Measurements from ENCODE around the gene ZDHHC23.
A peak's percentile ranks its signal among the peaks of the same experiment; 100 is the strongest.

Gene ZDHHC23, protein sequence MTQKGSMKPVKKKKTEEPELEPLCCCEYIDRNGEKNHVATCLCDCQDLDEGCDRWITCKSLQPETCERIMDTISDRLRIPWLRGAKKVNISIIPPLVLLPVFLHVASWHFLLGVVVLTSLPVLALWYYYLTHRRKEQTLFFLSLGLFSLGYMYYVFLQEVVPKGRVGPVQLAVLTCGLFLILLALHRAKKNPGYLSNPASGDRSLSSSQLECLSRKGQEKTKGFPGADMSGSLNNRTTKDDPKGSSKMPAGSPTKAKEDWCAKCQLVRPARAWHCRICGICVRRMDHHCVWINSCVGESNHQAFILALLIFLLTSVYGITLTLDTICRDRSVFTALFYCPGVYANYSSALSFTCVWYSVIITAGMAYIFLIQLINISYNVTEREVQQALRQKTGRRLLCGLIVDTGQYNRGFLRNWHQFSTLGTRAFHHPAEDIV

GRCh38 chr3:113947372-113948014 is at the start of gene ZDHHC23:
ZDHHC23 (plus strand) TSS chr3:113948013; CDS start chr3:113948803, 790 bp downstream.
- DNase-seq, result peak; percentile 71

DNA sequence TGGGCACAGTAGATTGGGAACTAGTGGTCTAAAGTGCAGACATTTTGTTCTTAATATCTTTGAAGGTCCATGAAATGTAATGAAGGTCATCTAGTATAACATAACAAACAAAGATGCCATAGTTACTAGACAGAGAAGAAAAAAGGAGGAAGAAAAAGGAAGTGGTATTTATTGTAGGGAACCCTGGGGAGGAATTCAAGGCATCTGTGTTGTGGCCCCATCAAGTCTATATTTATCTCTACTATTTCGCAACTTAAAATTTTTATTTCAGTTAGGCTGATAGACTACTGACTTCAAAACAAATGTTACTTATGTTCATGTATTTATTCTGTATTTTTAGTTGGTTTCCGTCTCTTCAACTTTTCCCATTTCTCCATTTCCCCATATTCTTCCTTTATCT is 48.9 kb upstream of the ZDHHC23 start:
- DNase-seq, result no peak

DNA sequence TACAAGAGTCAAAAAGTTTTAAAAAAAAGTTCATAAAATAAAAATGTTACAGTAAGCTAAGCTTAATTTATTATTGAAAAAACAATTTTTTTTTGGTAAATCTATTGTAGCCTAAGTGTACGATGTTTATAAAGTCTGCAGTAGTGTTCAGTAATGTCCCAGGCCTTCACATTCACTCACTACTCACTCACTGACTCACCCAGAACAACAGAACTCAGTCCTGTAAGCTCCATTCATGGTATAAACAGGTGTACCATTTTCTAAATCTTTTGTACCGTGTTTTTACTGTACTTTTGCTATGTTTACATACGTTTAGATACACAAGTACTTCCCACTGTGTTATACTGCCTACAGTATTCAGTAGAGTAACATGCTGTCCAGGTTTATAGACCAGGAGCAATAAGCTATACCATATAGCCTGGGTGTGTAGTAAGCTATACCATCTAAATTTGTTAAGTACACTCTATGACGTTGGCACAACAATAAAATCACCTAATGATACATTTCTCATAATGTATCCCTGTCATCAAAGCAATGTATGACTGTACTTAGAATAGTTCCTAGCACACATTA is 41.2 kb upstream of the ZDHHC23 start:
- DNase-seq, result no peak

DNA sequence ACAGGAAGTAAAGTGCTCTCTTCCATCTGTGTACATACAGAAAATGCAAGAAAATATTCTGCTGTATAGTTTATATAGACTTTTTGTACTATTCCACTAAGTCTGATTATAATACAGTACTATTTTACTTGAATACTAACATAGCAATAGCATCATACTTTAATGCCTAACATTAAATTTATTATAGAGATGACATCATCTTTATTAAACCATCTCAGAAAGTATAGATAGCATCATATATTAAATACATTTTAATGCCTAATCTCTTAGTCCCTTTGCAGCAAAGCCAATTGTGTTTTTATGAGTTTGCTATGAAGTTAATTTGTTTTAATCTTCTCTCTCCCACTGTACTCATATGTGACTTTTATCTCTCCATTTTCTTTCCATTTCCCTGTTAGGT is 39.7 kb upstream of the ZDHHC23 start:
- no peak for DNase-seq

- no peak for DNase-seq
Observed at GRCh38 chr3:113910966-113911365, 36.8 kb upstream of the ZDHHC23 start.

GRCh38 chr3:113912552-113913236 is 35.1 kb upstream of the ZDHHC23 start:
- DNase-seq, result peak; percentile 19

DNA sequence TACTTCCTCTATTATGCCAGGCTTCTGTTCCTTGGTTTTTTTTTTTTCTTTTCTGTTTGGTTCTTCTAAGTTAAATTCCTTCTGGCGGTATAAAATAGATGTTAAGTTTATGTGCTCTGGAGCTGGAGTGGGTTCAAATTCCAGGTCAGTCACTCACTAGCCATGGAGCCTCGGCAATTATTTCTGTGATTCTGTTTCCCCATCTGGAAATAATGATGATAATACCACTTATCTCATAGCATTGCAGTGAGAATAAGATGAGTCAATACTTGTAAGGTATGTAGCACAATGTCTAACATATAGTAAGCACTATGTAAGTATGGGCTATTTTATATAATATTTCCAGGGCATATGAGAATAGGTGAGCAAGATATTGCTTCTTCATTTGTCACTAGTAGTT is 33.2 kb upstream of the ZDHHC23 start:
- no peak for DNase-seq

- DNase-seq, result no peak
Observed at GRCh38 chr3:113927556-113927955, 20.3 kb upstream of the ZDHHC23 start.

- DNase-seq, result no peak
Observed at GRCh38 chr3:113946831-113947230, 982 bp upstream of the ZDHHC23 start.

GRCh38 chr3:113948015-113948917 is 453 bp downstream of the ZDHHC23 start:
- DNase-seq, result peak; percentile 39

GRCh38 chr3:113952921-113953320 is 5.1 kb downstream of the ZDHHC23 start:
- no peak for DNase-seq

GRCh38 chr3:113953677-113954076 is 5.9 kb downstream of the ZDHHC23 start:
- no peak for DNase-seq

DNA sequence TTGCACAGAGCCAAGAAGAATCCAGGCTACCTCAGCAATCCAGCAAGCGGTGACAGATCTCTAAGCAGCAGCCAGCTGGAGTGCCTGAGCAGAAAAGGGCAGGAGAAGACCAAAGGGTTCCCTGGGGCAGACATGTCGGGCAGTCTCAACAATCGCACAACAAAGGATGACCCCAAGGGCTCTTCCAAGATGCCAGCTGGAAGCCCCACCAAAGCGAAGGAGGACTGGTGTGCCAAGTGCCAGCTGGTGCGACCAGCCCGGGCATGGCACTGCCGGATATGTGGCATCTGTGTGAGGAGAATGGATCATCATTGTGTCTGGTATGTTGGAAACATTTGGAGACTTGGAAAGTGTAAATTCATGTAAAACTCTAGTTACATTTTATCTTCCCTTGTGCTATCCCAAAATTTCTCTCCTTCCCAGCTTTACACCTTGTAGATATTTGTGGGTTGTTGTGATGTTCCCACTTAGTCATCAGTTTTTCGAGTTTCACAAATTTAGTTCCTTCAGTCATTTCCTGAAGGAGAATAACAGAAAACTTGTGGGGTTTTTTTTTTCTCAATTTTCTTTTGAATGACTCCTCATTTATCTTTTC is 6.4 kb downstream of the ZDHHC23 start:
- no peak for DNase-seq

DNA sequence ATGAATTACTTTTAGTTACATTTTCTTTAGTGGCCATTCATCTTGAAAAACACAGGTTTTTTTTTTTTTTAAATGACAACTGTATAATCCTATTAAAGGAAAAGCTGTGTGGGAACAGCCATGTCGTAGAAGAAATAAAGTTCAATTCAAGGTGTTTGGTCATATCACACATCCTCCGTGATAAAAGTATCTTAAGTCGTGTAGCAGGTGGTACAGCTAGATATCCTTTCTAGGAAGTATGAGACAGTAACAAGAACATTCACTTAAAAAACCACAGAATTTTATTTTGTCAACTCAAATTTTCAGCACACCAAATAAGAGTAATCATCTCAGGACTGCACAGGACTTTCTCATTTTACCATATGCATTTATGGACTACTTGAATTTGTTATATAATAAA is 16.1 kb downstream of the ZDHHC23 start:
- DNase-seq, result no peak

GRCh38 chr3:113966172-113966571 is 18.4 kb downstream of the ZDHHC23 start:
- DNase-seq, result no peak

DNA sequence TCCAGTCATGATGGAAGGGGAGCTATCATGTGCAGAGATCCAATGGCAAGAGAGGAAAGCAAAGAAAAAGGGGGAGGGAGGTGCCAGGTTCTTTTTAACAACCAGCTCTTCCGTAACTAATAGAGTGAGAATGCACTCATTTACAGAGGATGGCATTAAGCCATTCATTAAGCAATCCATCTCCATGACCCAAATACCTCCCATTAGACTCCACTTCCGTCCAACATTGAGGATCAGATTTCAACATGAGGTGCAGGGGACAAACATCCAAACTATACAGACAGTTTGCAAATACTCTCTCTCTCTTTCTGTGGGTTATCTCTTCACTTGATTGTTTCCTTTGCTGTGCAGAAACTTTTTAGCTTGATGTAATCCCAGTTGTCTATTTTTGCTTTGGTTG is 21.2 kb downstream of the ZDHHC23 start:
- DNase-seq, result no peak

GRCh38 chr3:113977822-113978221 is 30.0 kb downstream of the ZDHHC23 start:
- no peak for DNase-seq

DNA sequence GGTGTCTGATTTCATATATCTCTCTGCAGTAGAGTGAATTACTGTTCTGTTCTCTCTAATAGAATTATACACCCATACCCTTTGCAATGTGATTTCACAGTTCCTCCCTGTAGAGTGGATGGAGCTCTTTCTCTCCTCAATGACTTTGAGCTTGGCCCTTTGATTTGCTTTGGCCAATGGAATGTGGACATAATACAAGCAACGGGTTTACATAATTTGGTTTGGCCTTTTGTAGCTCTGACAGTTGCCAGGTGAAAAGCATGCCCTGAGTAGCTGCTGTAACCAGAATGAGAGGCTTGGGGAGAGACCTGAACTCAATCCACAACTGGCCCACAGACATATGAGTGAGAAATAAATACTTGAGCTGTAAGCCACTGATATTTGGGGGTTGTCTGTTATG is 32.1 kb downstream of the ZDHHC23 start:
- DNase-seq, result no peak

GRCh38 chr3:113981803-113982202 is 34.0 kb downstream of the ZDHHC23 start:
- no peak for DNase-seq

- DNase-seq, result no peak
Observed at GRCh38 chr3:113983544-113983943, 35.7 kb downstream of the ZDHHC23 start.

DNA sequence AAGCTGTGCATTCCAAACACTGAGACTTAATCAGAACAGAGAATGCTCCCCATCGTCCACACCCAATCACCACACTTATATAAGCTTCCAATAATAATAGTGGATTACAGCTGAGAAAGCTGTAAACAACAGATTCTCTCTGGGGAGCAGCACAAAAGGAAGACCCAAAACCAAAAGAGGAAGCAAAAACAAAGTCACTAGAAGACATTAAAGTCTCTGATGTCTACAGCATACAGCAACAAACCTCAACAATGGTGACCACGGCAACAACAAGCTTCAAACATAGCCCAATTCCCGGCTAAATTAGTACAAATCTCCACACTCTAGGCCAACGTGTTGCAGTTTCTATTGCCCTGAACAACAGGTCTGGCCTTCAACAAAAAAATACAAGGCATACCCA is 37.7 kb downstream of the ZDHHC23 start:
- no peak for DNase-seq

GRCh38 chr3:114005481-114005880 is 57.7 kb downstream of the ZDHHC23 start:
- no peak for DNase-seq

All from activated CD8-positive, alpha-beta memory T cell treated with anti-CD3 and anti-CD28 coated beads, Interleukin-2, amount 50 U/mL, for 4 hours (primary cell).